K562 (cell line): ENCODE results near the gene LBH.

Source experiments
- HNRNPUL1 ChIP-seq: fragments of 200-400 bp; formaldehyde crosslinking; IDR thresholded peaks from 2 replicates; pipeline ENCODE4 v1.6.1; 2017; ENCODE audit warnings: low read length
- MAZ ChIP-seq, 2 experiments: fragments of 450-650 bp in 1 of 2; sonication (generic) in 1 of 2; formaldehyde crosslinking; IDR thresholded peaks in 1 of 2; conservative IDR thresholded peaks in 1 of 2; 2 replicates each; pipeline versions ENCODE4 v1.4.0 to v1.5.0; 2020; ENCODE audit warnings: mild to moderate bottlenecking in 1 of 2, missing genetic modification reagents in 1 of 2
- POLR2AphosphoS5 ChIP-seq: IDR thresholded peaks from 2 replicates; pipeline ENCODE4 v1.6.1; 2011; ENCODE audit warnings: mild to moderate bottlenecking, low read depth, low read length, moderate library complexity; ENCODE audit not compliant: control insufficient read depth, insufficient read depth
- TF ChIP-seq, protein P1 (sequence below), 3 experiments: IDR thresholded peaks in 2 of 3; conservative IDR thresholded peaks in 1 of 3; 2 replicates each; pipeline ENCODE4 v1.5.1; 2011 to 2012; ENCODE audit warnings: low read length in 3 of 3, mild to moderate bottlenecking in 3 of 3, control low read depth in 2 of 3, improper control_type of control experiment in 1 of 3, inconsistent platforms in 1 of 3, low read depth in 1 of 3, mixed read lengths in 1 of 3, moderate library complexity in 1 of 3; ENCODE audit not compliant: insufficient read depth in 2 of 3

DNA sequence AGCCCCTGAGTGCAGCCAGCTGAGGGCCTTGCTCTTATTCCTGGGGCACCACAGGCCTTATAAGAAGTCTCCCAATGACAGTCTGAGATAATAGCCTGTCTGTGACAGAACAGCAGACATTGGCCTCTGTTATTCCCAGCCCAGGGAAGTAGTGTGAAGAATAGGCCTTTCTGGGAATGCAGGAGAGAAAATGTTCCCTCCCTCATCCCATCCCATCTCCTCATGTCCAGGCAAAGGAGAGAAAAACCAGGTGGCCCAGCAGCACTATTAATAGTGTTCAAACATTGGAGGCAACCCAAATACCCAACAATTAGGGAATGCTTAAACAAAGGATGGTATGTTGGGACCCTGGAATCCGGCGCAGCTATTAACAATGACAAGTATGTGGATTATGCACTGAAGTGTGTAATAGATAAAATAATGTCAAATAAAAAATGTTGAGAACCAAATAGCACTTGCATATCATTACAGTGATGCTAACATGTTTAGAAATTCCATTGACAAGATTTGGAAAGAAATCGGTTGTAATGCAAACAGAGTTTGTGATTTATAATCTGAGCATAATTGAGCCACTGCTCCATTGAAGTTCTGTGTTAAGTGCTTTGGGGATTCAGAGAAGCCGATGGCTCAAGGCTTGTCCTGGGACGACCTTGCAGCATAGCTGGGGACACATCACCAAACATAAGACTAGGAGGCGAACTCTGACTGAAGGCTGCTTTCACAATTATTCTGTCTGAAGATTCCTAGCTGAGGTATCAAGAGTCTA is 69.3 kb downstream of the LBH start:
- TF ChIP-seq MAZ (CRISPR knock-in tag; conservative IDR thresholded peaks at IDR 0.05 in 1 of 2, IDR thresholded peaks at IDR 0.05 in 1 of 2), result no peak
- no peak for TF ChIP-seq HNRNPUL1
- no peak for TF ChIP-seq POLR2AphosphoS5
- TF ChIP-seq, protein P1, sequence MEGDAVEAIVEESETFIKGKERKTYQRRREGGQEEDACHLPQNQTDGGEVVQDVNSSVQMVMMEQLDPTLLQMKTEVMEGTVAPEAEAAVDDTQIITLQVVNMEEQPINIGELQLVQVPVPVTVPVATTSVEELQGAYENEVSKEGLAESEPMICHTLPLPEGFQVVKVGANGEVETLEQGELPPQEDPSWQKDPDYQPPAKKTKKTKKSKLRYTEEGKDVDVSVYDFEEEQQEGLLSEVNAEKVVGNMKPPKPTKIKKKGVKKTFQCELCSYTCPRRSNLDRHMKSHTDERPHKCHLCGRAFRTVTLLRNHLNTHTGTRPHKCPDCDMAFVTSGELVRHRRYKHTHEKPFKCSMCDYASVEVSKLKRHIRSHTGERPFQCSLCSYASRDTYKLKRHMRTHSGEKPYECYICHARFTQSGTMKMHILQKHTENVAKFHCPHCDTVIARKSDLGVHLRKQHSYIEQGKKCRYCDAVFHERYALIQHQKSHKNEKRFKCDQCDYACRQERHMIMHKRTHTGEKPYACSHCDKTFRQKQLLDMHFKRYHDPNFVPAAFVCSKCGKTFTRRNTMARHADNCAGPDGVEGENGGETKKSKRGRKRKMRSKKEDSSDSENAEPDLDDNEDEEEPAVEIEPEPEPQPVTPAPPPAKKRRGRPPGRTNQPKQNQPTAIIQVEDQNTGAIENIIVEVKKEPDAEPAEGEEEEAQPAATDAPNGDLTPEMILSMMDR (IDR thresholded peaks at IDR 0.05 in 2 of 3, conservative IDR thresholded peaks at IDR 0.05 in 1 of 3; ENCODE audit: insufficient read depth in 2 of 3, low read depth in 1 of 3, low read length in 3 of 3), result no peak
